Neuronal stem cell (in vitro differentiated cells): ENCODE data around the gene TSHR.

Experiments
- DNase-seq: peaks from one replicate; pipeline ENCODE4 v3.0.0-alpha.2; 2013; ENCODE audit warnings: low spot score
- H2AFZ ChIP-seq: one replicate; pipeline ENCODE4 v1.6.1; 2013; ENCODE audit warnings: mild to moderate bottlenecking, low read length, inconsistent platforms
- H2AK5ac ChIP-seq: 2 replicates; pipeline ENCODE4 v1.6.1; 2013; ENCODE audit warnings: low read depth, mild to moderate bottlenecking, inconsistent platforms, low read length, moderate library complexity, mixed read lengths
- H2BK120ac ChIP-seq: 2 replicates; pipeline ENCODE4 v1.6.1; 2013; ENCODE audit warnings: low read depth, mild to moderate bottlenecking, inconsistent platforms, low read length, moderate library complexity, mixed read lengths
- H2BK12ac ChIP-seq: one replicate; pipeline ENCODE4 v1.6.1; 2013; ENCODE audit warnings: low read length, inconsistent platforms
- H2BK15ac ChIP-seq: 2 replicates; pipeline ENCODE4 v1.6.1; 2013; ENCODE audit warnings: mild to moderate bottlenecking, low read length, inconsistent platforms, mixed read lengths
- H2BK5ac ChIP-seq: one replicate; pipeline ENCODE4 v1.6.1; 2013; ENCODE audit warnings: inconsistent platforms, mild to moderate bottlenecking, low read length, moderate library complexity
- H3K14ac ChIP-seq: one replicate; pipeline ENCODE4 v1.6.1; 2013; ENCODE audit warnings: low read length, inconsistent platforms
- H3K18ac ChIP-seq: 2 replicates; pipeline ENCODE4 v1.6.1; 2013; ENCODE audit warnings: low read length, inconsistent platforms
- H3K23ac ChIP-seq: 2 replicates; pipeline ENCODE4 v1.6.1; 2013; ENCODE audit warnings: low read depth, mild to moderate bottlenecking, mixed read lengths, low read length, inconsistent platforms; ENCODE audit not compliant: poor library complexity
- H3K27ac ChIP-seq: replicated peaks from 3 replicates; pipeline ENCODE4 v1.5.1; 2013; ENCODE audit warnings: low read length, inconsistent platforms
- H3K27me3 ChIP-seq, 3 experiments: 2 replicates each; pipeline ENCODE4 v1.6.1; 2013; ENCODE audit warnings: low read length in 3 of 3, mild to moderate bottlenecking in 2 of 3, inconsistent platforms in 1 of 3, low read depth in 1 of 3, mixed read lengths in 1 of 3, moderate library complexity in 1 of 3; ENCODE audit not compliant: control insufficient read depth in 3 of 3, insufficient read depth in 3 of 3
- H3K36me3 ChIP-seq, 2 donors: replicated peaks in 1 of 2; 2 replicates each; pipeline ENCODE4 v1.6.1; 2013; ENCODE audit warnings: low read length in 2 of 2; ENCODE audit not compliant: control insufficient read depth in 2 of 2, insufficient read depth in 2 of 2
- H3K4ac ChIP-seq: 2 replicates; pipeline ENCODE4 v1.6.1; 2013; ENCODE audit warnings: inconsistent platforms, mild to moderate bottlenecking, low read length, moderate library complexity
- H3K4me1 ChIP-seq, 2 donors: 1 replicate in 1 of 2; 2 replicates in 1 of 2; pipeline ENCODE4 v1.6.1; 2013; ENCODE audit warnings: low read length in 2 of 2, low read depth in 1 of 2; ENCODE audit not compliant: control insufficient read depth in 2 of 2, insufficient read depth in 1 of 2
- H3K4me2 ChIP-seq: one replicate; pipeline ENCODE4 v1.6.1; 2013; ENCODE audit warnings: mild to moderate bottlenecking, low read length, inconsistent platforms; ENCODE audit not compliant: insufficient read depth, poor library complexity, severe bottlenecking
- H3K4me3 ChIP-seq, 2 donors: 2 replicates each; pipeline ENCODE4 v1.5.1; 2013; ENCODE audit warnings: low read length in 2 of 2, mild to moderate bottlenecking in 2 of 2, inconsistent platforms in 1 of 2, moderate library complexity in 1 of 2
- H3K79me1 ChIP-seq: one replicate; pipeline ENCODE4 v1.6.1; 2013; ENCODE audit warnings: low read depth, mild to moderate bottlenecking, inconsistent platforms, low read length, moderate library complexity
- H3K9ac ChIP-seq: one replicate; pipeline ENCODE4 v1.6.1; 2013; ENCODE audit warnings: mild to moderate bottlenecking, low read depth, low read length, inconsistent platforms; ENCODE audit not compliant: poor library complexity
- H3K9me3 ChIP-seq, 2 donors: replicated peaks in 1 of 2; 2 replicates each; pipeline versions ENCODE3 to v1.6.1; 2013; ENCODE audit warnings: low read length in 2 of 2, mild to moderate bottlenecking in 2 of 2, inconsistent platforms in 1 of 2, low read depth in 1 of 2, mixed read lengths in 1 of 2, moderate library complexity in 1 of 2; ENCODE audit not compliant: control insufficient read depth in 2 of 2, insufficient read depth in 1 of 2
- H4K8ac ChIP-seq: one replicate; pipeline ENCODE4 v1.6.1; 2013; ENCODE audit warnings: low read depth, mild to moderate bottlenecking, inconsistent platforms, low read length, moderate library complexity
- H4K91ac ChIP-seq: one replicate; pipeline ENCODE4 v1.6.1; 2013; ENCODE audit warnings: low read length, low read depth, mild to moderate bottlenecking, inconsistent platforms; ENCODE audit not compliant: poor library complexity
- WGBS, 2 donors: extraction: QIAGEN DNeasy Blood & Tissue Kit; methylation state at CpG; one replicate each; pipeline ENCODE4 v1.1.7; 2013; ENCODE audit warnings: missing lambda C conversion rate in 2 of 2, mixed read lengths in 1 of 2; ENCODE audit not compliant: insufficient read length in 2 of 2, insufficient replicate concordance in 1 of 2; ENCODE audit errors: extremely low coverage in 2 of 2; 5-methylcytosine and 5-hydroxymethylcytosine counted together

The TSHR gene

DNA sequence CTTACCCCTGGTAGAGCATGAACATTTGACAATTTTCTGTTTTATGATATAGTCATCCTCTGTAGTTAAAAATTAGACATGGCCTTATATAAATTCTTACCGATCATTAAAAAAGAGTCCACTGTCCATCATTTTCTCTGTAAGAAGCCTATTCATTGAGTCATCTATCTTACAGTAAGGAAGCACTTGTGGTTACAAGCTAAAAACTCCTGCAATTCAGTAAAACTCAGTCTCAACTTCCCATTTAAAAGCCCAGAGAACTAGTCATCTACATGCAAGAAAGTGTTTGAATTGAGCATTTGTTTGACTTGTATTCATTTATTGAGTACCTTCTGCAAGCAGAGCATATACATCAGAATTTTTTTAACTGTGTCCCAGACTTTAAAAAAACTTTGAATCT, 202.0 kb downstream of the TSHR start:
- no peak overlapping the region for H4K8ac ChIP-seq
- H3K36me3 ChIP-seq, result no peaks in the 10 kb centered on the region
- no peaks in the 10 kb centered on the region for H3K79me1 ChIP-seq
- no peak for DNase-seq
- H3K9me3 ChIP-seq, result no peaks in the 10 kb centered on the region
- no peak overlapping the region for H4K91ac ChIP-seq
- no peak overlapping the region for H3K23ac ChIP-seq
- no peak overlapping the region for H2AK5ac ChIP-seq
- H3K4me3 ChIP-seq, result no peak overlapping the region
- no peak overlapping the region for H3K14ac ChIP-seq
- no peak overlapping the region for H3K4me2 ChIP-seq
- H3K27ac ChIP-seq, result no peak overlapping the region
- no peak overlapping the region for H2BK5ac ChIP-seq
- H2AFZ ChIP-seq, result no peak overlapping the region
- no peak overlapping the region for H2BK120ac ChIP-seq
- H3K4ac ChIP-seq, result no peak overlapping the region
- no CpG with 5 or more reads among the region's 1 CpG for WGBS, 2 donors
- no peak overlapping the region for H3K9ac ChIP-seq
- no peak overlapping the region for H2BK12ac ChIP-seq
- H3K27me3 ChIP-seq, result no peaks in the 10 kb centered on the region
- no peak overlapping the region for H2BK15ac ChIP-seq
- H3K4me1 ChIP-seq, result no peaks in the 10 kb centered on the region
- no peak overlapping the region for H3K18ac ChIP-seq

DNA sequence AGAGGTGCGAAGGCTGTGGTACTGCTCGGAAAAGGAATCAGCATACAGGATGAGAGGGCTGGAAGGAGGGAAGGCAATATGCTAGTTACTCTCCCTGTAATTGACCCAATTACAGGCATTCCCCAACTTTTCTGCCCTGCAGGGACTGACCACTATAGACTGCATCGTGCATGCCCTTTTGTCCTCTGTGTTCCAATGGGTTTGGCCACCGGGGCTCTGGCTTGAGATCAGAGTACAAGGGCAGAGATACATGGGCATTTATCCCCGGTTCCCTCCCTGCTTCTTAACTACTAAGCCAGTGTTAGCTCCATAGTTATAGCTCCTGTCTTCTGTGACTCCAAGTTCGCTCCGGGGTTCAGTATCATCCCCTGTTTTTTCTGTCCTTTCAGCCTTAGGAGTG, 205.7 kb downstream of the TSHR start:
- H3K36me3 ChIP-seq, result no peaks in the 10 kb centered on the region
- WGBS, 2 donors, result no CpG with 5 or more reads among the region's 7 CpGs
- H3K4me1 ChIP-seq, result no peaks in the 10 kb centered on the region
- H3K4me3 ChIP-seq, result no peak overlapping the region
- no peak overlapping the region for H3K4ac ChIP-seq
- H2AFZ ChIP-seq, result no peak overlapping the region
- H3K9ac ChIP-seq, result no peak overlapping the region
- H3K4me2 ChIP-seq, result no peak overlapping the region
- H2BK5ac ChIP-seq, result no peak overlapping the region
- H2AK5ac ChIP-seq, result no peak overlapping the region
- no peak overlapping the region for H3K23ac ChIP-seq
- H4K8ac ChIP-seq, result no peak overlapping the region
- H4K91ac ChIP-seq, result no peak overlapping the region
- H3K27ac ChIP-seq, result no peak overlapping the region
- H2BK120ac ChIP-seq, result no peak overlapping the region
- no peaks in the 10 kb centered on the region for H3K27me3 ChIP-seq
- no peak for DNase-seq
- no peak overlapping the region for H2BK15ac ChIP-seq
- H3K14ac ChIP-seq, result no peak overlapping the region
- no peak overlapping the region for H3K18ac ChIP-seq
- no peak overlapping the region for H2BK12ac ChIP-seq
- H3K79me1 ChIP-seq, result no peaks in the 10 kb centered on the region
- no peaks in the 10 kb centered on the region for H3K9me3 ChIP-seq

DNA sequence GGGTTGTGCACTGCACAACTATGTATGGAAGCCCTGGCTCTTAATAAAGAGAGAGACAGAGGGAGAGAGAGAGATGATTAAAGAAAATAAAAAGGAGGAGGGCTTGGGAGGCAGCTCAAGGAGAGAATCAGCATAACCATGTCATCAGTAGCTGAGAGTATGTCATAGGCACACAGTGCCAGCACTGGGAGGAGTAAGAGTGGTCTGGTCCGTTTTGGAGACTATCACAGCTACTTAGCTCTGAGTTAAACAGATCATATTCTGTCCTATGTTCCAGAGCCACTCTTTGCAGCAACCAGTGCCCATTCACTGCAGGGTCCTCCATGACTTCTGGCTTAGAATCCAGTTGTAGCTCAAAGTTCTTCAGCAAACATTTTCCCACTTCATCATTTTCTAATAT, 206.3 kb downstream of the TSHR start:
- no peak overlapping the region for H2BK12ac ChIP-seq
- H3K36me3 ChIP-seq, result no peaks in the 10 kb centered on the region
- no peaks in the 10 kb centered on the region for H3K79me1 ChIP-seq
- H2AFZ ChIP-seq, result no peak overlapping the region
- no peak overlapping the region for H3K14ac ChIP-seq
- no peak for DNase-seq
- H2BK120ac ChIP-seq, result no peak overlapping the region
- H2AK5ac ChIP-seq, result no peak overlapping the region
- H3K9me3 ChIP-seq, result no peaks in the 10 kb centered on the region
- H3K27ac ChIP-seq, result no peak overlapping the region
- no peak overlapping the region for H3K4ac ChIP-seq
- no peak overlapping the region for H4K8ac ChIP-seq
- no peak overlapping the region for H3K9ac ChIP-seq
- no peak overlapping the region for H3K4me2 ChIP-seq
- H3K27me3 ChIP-seq, result no peaks in the 10 kb centered on the region
- H4K91ac ChIP-seq, result no peak overlapping the region
- H2BK5ac ChIP-seq, result no peak overlapping the region
- no peak overlapping the region for H3K18ac ChIP-seq
- no peak overlapping the region for H3K23ac ChIP-seq
- no CpG with 5 or more reads among the region's 1 CpG for WGBS, 2 donors
- no peaks in the 10 kb centered on the region for H3K4me1 ChIP-seq
- H3K4me3 ChIP-seq, result no peak overlapping the region
- H2BK15ac ChIP-seq, result no peak overlapping the region

DNA sequence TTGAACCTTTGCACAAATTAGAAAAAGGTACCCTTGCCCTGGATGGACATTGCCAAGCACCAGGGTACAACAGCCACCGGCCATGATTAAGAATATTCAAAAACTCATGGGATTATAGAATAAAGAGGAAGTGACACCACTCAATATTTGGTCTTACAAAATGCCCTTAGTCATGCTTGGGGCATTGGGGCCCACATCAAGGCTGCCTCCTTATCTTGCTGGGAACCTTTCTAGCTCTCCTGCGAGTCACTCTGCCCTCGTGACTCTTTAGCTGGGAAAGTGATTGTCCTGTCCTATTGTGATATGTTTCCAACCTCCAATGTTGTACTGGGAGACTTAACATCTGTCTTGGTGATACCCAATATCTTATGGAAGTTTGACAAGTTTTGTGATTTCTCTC, 207.5 kb downstream of the TSHR start:
- Histone ChIP-seq H3K4me3 (no peak overlapping the region), H4K91ac (no peak overlapping the region), H2AK5ac (no peak overlapping the region), H3K4me1 (no peaks in the 10 kb centered on the region), H3K36me3 (no peaks in the 10 kb centered on the region), H3K4me2 (no peak overlapping the region), H2BK5ac (no peak overlapping the region), H3K9me3 (no peaks in the 10 kb centered on the region), H2BK12ac (no peak overlapping the region), H4K8ac (no peak overlapping the region), H3K18ac (no peak overlapping the region), H3K79me1 (no peaks in the 10 kb centered on the region), H3K9ac (no peak overlapping the region), H2BK120ac (no peak overlapping the region), H3K4ac (no peak overlapping the region), H3K27ac (no peak overlapping the region), H3K23ac (no peak overlapping the region), H3K14ac (no peak overlapping the region), H3K27me3 (no peaks in the 10 kb centered on the region), H2BK15ac (no peak overlapping the region), H2AFZ (no peak overlapping the region)
- DNase-seq, result no peak
- no CpG with 5 or more reads among the region's 3 CpGs for WGBS, 2 donors
